PC-3 (cell line): ENCODE measurements around the gene DPEP1. TPM values are rescaled to one million over a fixed set of nuclear protein-coding genes. Genes with fewer than 3 reads are reported as not detected.

Experiments used
- ATAC-seq: fragments of 200-7000 bp; cut with Tn5 transposase; 2 replicates; pipeline ENCODE4 v1.9.1; 2020; ENCODE audit warnings: mild to moderate bottlenecking, moderate library complexity
- BruUV-seq: library from RNA; stranded (reverse); fragments of 400-500 nt; replicated peaks from 2 replicates; lab custom pipeline; 2021; lab: Mats Ljungman, UMichigan
- CTCF ChIA-PET: fragments of 300-600 bp; sonication (Branson Sonifier 250); formaldehyde crosslinking; loops from one replicate; lab custom pipeline; 2022; ENCODE audit warnings: antibody characterized with exemption; lab: Charles Lee
- POLR2A ChIA-PET: fragments of 300-600 bp; sonication (Branson Sonifier 250); formaldehyde crosslinking; loops from one replicate; lab custom pipeline; 2022; ENCODE audit warnings: antibody characterized with exemption; ENCODE audit not compliant: unreplicated experiment; lab: Charles Lee
- DNase-seq: peaks from one replicate; pipeline ENCODE4 v3.0.0-alpha.2; 2015
- H2AFZ ChIP-seq: fragments of 300-600 bp; sonication (generic); 2 replicates; pipeline ENCODE4 v1.6.0; 2016; ENCODE audit warnings: antibody characterized with exemption, low read length
- H3F3A ChIP-seq: fragments of 300-600 bp; sonication (generic); one replicate; pipeline ENCODE4 v1.6.0; 2017; ENCODE audit warnings: antibody characterized with exemption, low read length, control low read depth, mild to moderate bottlenecking; ENCODE audit not compliant: unreplicated experiment
- H3K27ac ChIP-seq: fragments of 300-600 bp; sonication (generic); 2 replicates; pipeline ENCODE4 v1.5.1; 2016; ENCODE audit warnings: mild to moderate bottlenecking, low read length
- H3K27me3 ChIP-seq: fragments of 300-600 bp; sonication (generic); 2 replicates; pipeline ENCODE4 v1.6.1; 2016; ENCODE audit warnings: low read length, mixed read lengths
- H3K36me3 ChIP-seq: fragments of 300-600 bp; sonication (generic); 2 replicates; pipeline ENCODE4 v1.6.1; 2016; ENCODE audit warnings: low read depth, mixed run types, low read length, mixed read lengths
- H3K4me1 ChIP-seq: fragments of 300-600 bp; sonication (generic); 2 replicates; pipeline ENCODE4 v1.5.1; 2016; ENCODE audit warnings: low read length; ENCODE audit not compliant: insufficient read depth
- H3K4me2 ChIP-seq: fragments of 300-600 bp; sonication (generic); 2 replicates; pipeline ENCODE4 v1.6.0; 2016; ENCODE audit warnings: low read length
- H3K4me3 ChIP-seq: fragments of 300-600 bp; sonication (generic); 2 replicates; pipeline ENCODE4 v1.5.1; 2016; ENCODE audit warnings: mild to moderate bottlenecking, low read length, mixed read lengths
- H3K79me2 ChIP-seq: fragments of 300-600 bp; sonication (generic); 2 replicates; pipeline ENCODE4 v1.6.1; 2017; ENCODE audit warnings: low read length, mixed read lengths
- H3K9ac ChIP-seq: fragments of 300-600 bp; sonication (generic); 2 replicates; pipeline ENCODE4 v1.6.0; 2016; ENCODE audit warnings: mild to moderate bottlenecking, low read length
- H3K9me2 ChIP-seq: fragments of 300-600 bp; sonication (generic); replicated peaks from 2 replicates; pipeline ENCODE4 v1.6.1; 2016; ENCODE audit warnings: mixed run types, low read length, mixed read lengths
- H3K9me3 ChIP-seq: fragments of 300-600 bp; sonication (generic); 2 replicates; pipeline ENCODE4 v1.6.1; 2016; ENCODE audit warnings: low read length, mixed read lengths
- H4K20me1 ChIP-seq: fragments of 300-600 bp; sonication (generic); 2 replicates; pipeline ENCODE4 v1.6.1; 2016; ENCODE audit warnings: low read length, mixed read lengths
- EZH2 ChIP-seq: fragments of 300-600 bp; sonication (generic); IDR thresholded peaks from one replicate; pipeline ENCODE4 v1.6.1; 2017; ENCODE audit warnings: antibody characterized with exemption, mild to moderate bottlenecking, low read length; ENCODE audit not compliant: unreplicated experiment
- EZH2phosphoT487 ChIP-seq: fragments of 300-600 bp; sonication (generic); IDR thresholded peaks from 2 replicates; pipeline ENCODE4 v1.6.1; 2018; ENCODE audit warnings: mild to moderate bottlenecking, antibody characterized with exemption, low read length, borderline replicate concordance
- intact Hi-C: fragments of 100-400 bp; cut with micrococcal nuclease; formaldehyde crosslinking; loops from 2 replicates; pipeline ENCODE4 v1.9.0; 2023
- total RNA-seq: library from RNA; depleted of rRNA; stranded (reverse); fragments of >200 nt; gene quantifications from 2 replicates; pipeline ENCODE4 v1.2.3, GENCODE V29; 2014
- TF ChIP-seq, protein P1 (sequence below): fragments of 300-600 bp; sonication (generic); conservative IDR thresholded peaks from 2 replicates; pipeline ENCODE4 v1.5.1; 2017; ENCODE audit warnings: antibody characterized with exemption, low read depth, mild to moderate bottlenecking, low read length

The DPEP1 gene
- total RNA-seq, 1 experiment from 2014 or later = not detected

DNA sequence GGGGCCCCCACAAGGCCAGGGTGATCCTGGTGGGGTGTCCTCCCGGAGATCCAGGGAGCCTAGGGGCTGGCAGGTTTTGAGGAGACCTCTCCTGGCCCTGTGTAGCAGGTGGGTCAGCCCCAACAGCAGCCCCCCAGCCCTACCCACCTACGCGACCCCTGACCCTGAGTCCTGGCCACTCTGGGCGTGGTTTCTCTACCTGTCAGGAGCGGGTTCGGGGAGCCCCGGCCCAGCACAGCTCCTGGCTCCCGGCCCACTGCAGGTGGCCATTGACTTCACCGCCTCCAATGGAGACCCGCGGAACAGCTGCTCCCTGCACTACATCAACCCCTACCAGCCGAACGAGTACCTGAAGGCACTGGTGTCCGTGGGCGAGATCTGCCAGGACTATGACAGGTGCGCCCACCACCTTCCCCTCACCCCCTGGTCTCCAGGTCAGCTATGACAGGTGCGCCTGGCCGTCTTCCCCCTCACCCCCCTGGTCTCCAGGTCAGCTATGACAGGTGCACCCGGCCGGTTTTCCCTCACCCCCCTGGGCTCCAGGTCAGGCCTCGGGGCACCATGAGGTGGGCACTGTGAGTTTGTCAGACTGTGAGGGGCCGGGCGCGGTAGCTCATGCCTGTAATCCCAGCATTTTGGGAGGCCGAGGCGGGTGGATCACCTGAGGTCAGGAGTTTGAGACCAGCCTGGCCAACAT, 24.9 kb upstream of the DPEP1 start:
- POLR2A ChIA-PET = no interaction called here
- H3K27ac ChIP-seq = no peak overlapping the region
- ATAC-seq = no peak

DNA sequence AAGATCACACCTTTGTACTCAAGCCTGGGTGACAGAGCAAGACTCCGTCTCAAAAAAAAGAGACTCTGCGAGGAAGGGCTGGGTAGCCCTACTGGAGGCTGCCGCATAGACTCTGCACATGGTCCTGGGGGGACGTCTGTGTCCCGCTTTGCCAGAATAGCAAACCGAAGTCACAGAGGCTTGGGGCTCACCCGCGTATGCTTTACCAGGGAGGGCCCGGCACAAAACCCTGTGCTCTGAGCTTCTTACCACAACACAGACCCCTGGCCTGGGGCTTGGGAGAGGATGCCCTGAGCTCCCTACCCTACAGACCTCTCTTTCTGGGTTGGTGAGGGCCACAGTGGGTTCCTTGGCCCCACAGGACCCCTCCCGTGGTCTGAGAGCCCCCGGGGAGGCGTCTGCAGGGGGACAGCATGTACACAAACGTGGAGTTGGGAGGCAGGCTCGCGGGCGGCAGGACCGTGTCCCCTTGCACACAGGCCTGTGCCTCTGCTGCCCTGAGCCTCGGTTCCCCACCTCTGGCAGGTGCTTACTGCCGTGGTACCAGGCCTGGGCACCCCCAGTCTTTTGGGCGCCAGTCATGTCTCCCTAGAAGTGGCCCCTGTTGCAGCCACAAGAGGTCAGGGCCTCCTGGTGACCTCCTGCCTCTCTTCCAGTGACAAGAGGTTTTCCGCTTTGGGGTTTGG, 24.1 kb upstream of the DPEP1 start:
- no peak overlapping the region for H3K27ac ChIP-seq
- no TSS peak for BruUV-seq
- DNase-seq (no peak), ATAC-seq (no peak)
- H3K9ac ChIP-seq = no peak overlapping the region
- no peaks in the 10 kb centered on the region for H3K4me1 ChIP-seq
- TF ChIP-seq EZH2 = no peak
- TF ChIP-seq, protein P1, sequence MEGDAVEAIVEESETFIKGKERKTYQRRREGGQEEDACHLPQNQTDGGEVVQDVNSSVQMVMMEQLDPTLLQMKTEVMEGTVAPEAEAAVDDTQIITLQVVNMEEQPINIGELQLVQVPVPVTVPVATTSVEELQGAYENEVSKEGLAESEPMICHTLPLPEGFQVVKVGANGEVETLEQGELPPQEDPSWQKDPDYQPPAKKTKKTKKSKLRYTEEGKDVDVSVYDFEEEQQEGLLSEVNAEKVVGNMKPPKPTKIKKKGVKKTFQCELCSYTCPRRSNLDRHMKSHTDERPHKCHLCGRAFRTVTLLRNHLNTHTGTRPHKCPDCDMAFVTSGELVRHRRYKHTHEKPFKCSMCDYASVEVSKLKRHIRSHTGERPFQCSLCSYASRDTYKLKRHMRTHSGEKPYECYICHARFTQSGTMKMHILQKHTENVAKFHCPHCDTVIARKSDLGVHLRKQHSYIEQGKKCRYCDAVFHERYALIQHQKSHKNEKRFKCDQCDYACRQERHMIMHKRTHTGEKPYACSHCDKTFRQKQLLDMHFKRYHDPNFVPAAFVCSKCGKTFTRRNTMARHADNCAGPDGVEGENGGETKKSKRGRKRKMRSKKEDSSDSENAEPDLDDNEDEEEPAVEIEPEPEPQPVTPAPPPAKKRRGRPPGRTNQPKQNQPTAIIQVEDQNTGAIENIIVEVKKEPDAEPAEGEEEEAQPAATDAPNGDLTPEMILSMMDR = no peak
- TF ChIP-seq EZH2phosphoT487 = no peak
- ChIA-PET CTCF (no interaction called here), POLR2A (no interaction called here)
- H3K27me3 ChIP-seq = no peaks in the 10 kb centered on the region
- no peaks in the 10 kb centered on the region for H3K79me2 ChIP-seq
- H3K4me2 ChIP-seq = no peak overlapping the region
- H2AFZ ChIP-seq = no peak overlapping the region
- H3K4me3 ChIP-seq = no peak overlapping the region
- peaks cover 5% of the 10 kb centered on the region for H3K36me3 ChIP-seq
- H3K9me2 ChIP-seq = no peaks in the 10 kb centered on the region
- H3K9me3 ChIP-seq = no peaks in the 10 kb centered on the region
- H4K20me1 ChIP-seq = no peaks in the 10 kb centered on the region
- intact Hi-C loops = no loop called here
- no peaks in the 10 kb centered on the region for H3F3A ChIP-seq

More for the DNA sequence above, 24.9 kb upstream of the DPEP1 start:
- CTCF ChIA-PET = no interaction called here
- Histone ChIP-seq H3K27me3 (no peaks in the 10 kb centered on the region), H2AFZ (no peak overlapping the region), H3K4me2 (no peak overlapping the region), H3K9me2 (no peaks in the 10 kb centered on the region), H4K20me1 (no peaks in the 10 kb centered on the region), H3F3A (no peaks in the 10 kb centered on the region), H3K79me2 (no peaks in the 10 kb centered on the region), H3K9ac (no peak overlapping the region), H3K9me3 (no peaks in the 10 kb centered on the region), H3K4me1 (no peaks in the 10 kb centered on the region), H3K36me3 (peaks cover 5% of the 10 kb centered on the region), H3K4me3 (no peak overlapping the region)
- no TSS peak for BruUV-seq
- TF ChIP-seq, protein P1 = no peak
- TF ChIP-seq EZH2phosphoT487 = no peak
- TF ChIP-seq EZH2 = no peak
- intact Hi-C loops = no loop called here
- no peak for DNase-seq

DNA sequence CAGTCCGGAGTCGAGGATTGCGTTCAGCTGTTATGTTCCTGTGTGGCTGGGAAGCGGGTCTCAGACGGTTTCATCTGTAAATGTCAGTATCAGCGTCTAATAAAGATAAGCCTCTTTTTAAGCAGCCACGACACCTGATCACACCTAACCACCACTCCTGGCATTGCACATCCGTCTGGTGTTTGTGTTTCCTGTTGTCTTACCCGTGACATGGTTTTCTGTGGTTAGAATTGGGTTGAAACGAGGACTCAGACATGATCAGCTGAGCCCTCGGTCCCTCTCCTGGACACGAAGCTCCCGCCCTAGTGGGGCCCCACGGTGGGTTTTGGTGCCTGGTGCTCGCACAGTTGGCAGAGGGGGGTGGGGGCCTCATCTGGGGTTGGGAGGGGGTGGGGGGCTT, 19.6 kb upstream of the DPEP1 start:
- CTCF ChIA-PET = no interaction called here
- Histone ChIP-seq H3K9ac (no peak overlapping the region), H3K79me2 (no peaks in the 10 kb centered on the region), H3K4me2 (no peak overlapping the region), H3K4me3 (no peak overlapping the region), H3K9me2 (no peaks in the 10 kb centered on the region), H3F3A (no peaks in the 10 kb centered on the region), H3K36me3 (no peaks in the 10 kb centered on the region; the same call in 1 of the 2 replicates), H3K27me3 (no peaks in the 10 kb centered on the region), H4K20me1 (no peaks in the 10 kb centered on the region), H3K27ac (no peak overlapping the region), H2AFZ (no peak overlapping the region), H3K9me3 (no peaks in the 10 kb centered on the region), H3K4me1 (no peaks in the 10 kb centered on the region)
- no peak for TF ChIP-seq EZH2phosphoT487
- TF ChIP-seq, protein P1 = no peak
- TF ChIP-seq EZH2 = no peak
- POLR2A ChIA-PET = no interaction called here
- ATAC-seq = no peak
- DNase-seq = no peak
- intact Hi-C loops = no loop called here
- BruUV-seq = no TSS peak
